Measurements from ENCODE around the gene RBM4. TPM values are rescaled to one million over a fixed set of nuclear protein-coding genes. Genes with fewer than 3 reads are reported as not detected.

Gene RBM4
- total RNA-seq, 120 experiments from 2014 or later, result 72.2 to 164 (median 105) TPM

Other genes with a start within 250 kb of the RBM4 start
- gene NPAS4, start 217.7 kb upstream of the RBM4 start, total RNA-seq, result 100 to 1,000 TPM in 3 of 120 experiments, 10 to 100 TPM in 2, 1 to 10 TPM in 23, under 1 TPM in 49, not detected in 43; 0.13 to 188 (median 0.67) TPM
- 10 to 100 TPM; 10.0 to 26.4 (median 18.3) TPM for gene MRPL11, start 199.9 kb upstream of the RBM4 start, total RNA-seq
- 10 to 100 TPM; 33.1 to 92.5 (median 61.0) TPM for gene PELI3, start 171.8 kb upstream of the RBM4 start, total RNA-seq
- 10 to 100 TPM; 12.1 to 40.9 (median 22.3) TPM for gene DPP3, start 158.3 kb upstream of the RBM4 start, total RNA-seq
- gene BBS1, start 128.1 kb upstream of the RBM4 start, total RNA-seq, result 100 to 1,000 TPM in 39 of 120 experiments, 10 to 100 TPM in 81; 53.4 to 137 (median 93.2) TPM
- gene ZDHHC24, start 92.7 kb upstream of the RBM4 start, total RNA-seq, result 10 to 100 TPM in 118 of 120 experiments, 1 to 10 TPM in 2; 9.6 to 20.9 (median 14.9) TPM
- 1 to 10 TPM in 1 of 120 experiments, under 1 TPM in 29, not detected in 90; 0.13 to 1.1 (median 0.26) TPM for gene ACTN3, start 91.8 kb upstream of the RBM4 start, total RNA-seq
- 100 to 1,000 TPM; 112 to 186 (median 141) TPM for gene CTSF, start 70.1 kb upstream of the RBM4 start, total RNA-seq
- gene CCDC87, start 45.6 kb upstream of the RBM4 start, total RNA-seq, result 1 to 10 TPM in 85 of 120 experiments, under 1 TPM in 35; 0.26 to 2.4 (median 1.2) TPM
- gene CCS, start 45.5 kb upstream of the RBM4 start, total RNA-seq, result 10 to 100 TPM; 27.0 to 66.5 (median 43.1) TPM
- 100 to 1,000 TPM in 61 of 120 experiments, 10 to 100 TPM in 59; 62.9 to 242 (median 100) TPM for gene RBM14, start 22.1 kb upstream of the RBM4 start, total RNA-seq
- 10 to 100 TPM; 17.3 to 45.2 (median 30.7) TPM for gene RBM4B, start 39.2 kb downstream of the RBM4 start, total RNA-seq
- gene SPTBN2, start 90.5 kb downstream of the RBM4 start, total RNA-seq, result 100 to 1,000 TPM in 119 of 120 experiments, 10 to 100 TPM in 1; 79.3 to 370 (median 252) TPM
- gene RCE1, start 204.7 kb downstream of the RBM4 start, total RNA-seq, result 10 to 100 TPM in 118 of 120 experiments, 1 to 10 TPM in 2; 9.8 to 28.2 (median 16.6) TPM
- gene LRFN4, start 218.4 kb downstream of the RBM4 start, total RNA-seq, result 10 to 100 TPM; 16.7 to 51.3 (median 30.2) TPM